Fibroblast of lung (primary cell): Measurements from ENCODE around the gene TBL3.

ENCODE experiments used
- EZH2 ChIP-seq: IDR thresholded peaks from 2 replicates; pipeline ENCODE4 v1.5.1; 2012; ENCODE audit warnings: low read length, control low read depth, mild to moderate bottlenecking; ENCODE audit errors: missing control alignments
- TF ChIP-seq, protein P1 (sequence below), 2 donors: IDR thresholded peaks in 1 of 2; conservative IDR thresholded peaks in 1 of 2; 1 replicate in 1 of 2; 2 replicates in 1 of 2; pipeline ENCODE4 v1.5.1; 2011 to 2012; ENCODE audit warnings: low read length in 2 of 2, control low read depth in 1 of 2, inconsistent platforms in 1 of 2, low read depth in 1 of 2, mild to moderate bottlenecking in 1 of 2

GRCh38 chr16:2003827-2004641 lies 32.2 kb downstream of the TBL3 start:
- TF ChIP-seq, protein P1, sequence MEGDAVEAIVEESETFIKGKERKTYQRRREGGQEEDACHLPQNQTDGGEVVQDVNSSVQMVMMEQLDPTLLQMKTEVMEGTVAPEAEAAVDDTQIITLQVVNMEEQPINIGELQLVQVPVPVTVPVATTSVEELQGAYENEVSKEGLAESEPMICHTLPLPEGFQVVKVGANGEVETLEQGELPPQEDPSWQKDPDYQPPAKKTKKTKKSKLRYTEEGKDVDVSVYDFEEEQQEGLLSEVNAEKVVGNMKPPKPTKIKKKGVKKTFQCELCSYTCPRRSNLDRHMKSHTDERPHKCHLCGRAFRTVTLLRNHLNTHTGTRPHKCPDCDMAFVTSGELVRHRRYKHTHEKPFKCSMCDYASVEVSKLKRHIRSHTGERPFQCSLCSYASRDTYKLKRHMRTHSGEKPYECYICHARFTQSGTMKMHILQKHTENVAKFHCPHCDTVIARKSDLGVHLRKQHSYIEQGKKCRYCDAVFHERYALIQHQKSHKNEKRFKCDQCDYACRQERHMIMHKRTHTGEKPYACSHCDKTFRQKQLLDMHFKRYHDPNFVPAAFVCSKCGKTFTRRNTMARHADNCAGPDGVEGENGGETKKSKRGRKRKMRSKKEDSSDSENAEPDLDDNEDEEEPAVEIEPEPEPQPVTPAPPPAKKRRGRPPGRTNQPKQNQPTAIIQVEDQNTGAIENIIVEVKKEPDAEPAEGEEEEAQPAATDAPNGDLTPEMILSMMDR (conservative IDR thresholded peaks at IDR 0.05 in 1 of 2, IDR thresholded peaks at IDR 0.05 in 1 of 2; ENCODE audit: low read depth in 1 of 2, low read length in 2 of 2): peak; percentile 81 to 96
- TF ChIP-seq EZH2: no peak
